GM12878 (cell line): ENCODE data around the gene DCP1B. TPM values are rescaled to one million over a fixed set of nuclear protein-coding genes. Genes with fewer than 3 reads are reported as not detected.

ENCODE experiments used
- ATAC-seq: fragments of 200-7000 bp; cut with Tn5 transposase; 3 replicates; pipeline ENCODE4 v1.9.1; 2020; ENCODE audit warnings: mild to moderate bottlenecking, moderate library complexity
- BruUV-seq: library from RNA; stranded (reverse); fragments of 400-500 nt; replicated peaks from 2 replicates; lab custom pipeline; 2021; lab: Mats Ljungman, UMichigan
- CTCF ChIA-PET: fragments of 300-600 bp; sonication (Branson Sonifier 250); formaldehyde crosslinking; extraction: SDS; loops from one replicate; lab custom pipeline; 2021; ENCODE audit warnings: inconsistent platforms; lab: Yijun Ruan, JAX
- POLR2A ChIA-PET: fragments of 350-600 bp; formaldehyde crosslinking; extraction: SDS; loops from one replicate; lab custom pipeline; 2021; ENCODE audit warnings: inconsistent platforms; lab: Charles Lee
- RAD21 ChIA-PET: fragments of 300-600 bp; sonication (Branson Sonifier 250); formaldehyde crosslinking; loops from one replicate; lab custom pipeline; 2023; ENCODE audit warnings: antibody characterized with exemption; ENCODE audit not compliant: unreplicated experiment; lab: Charles Lee
- SMC1A ChIA-PET: fragments of 300-600 bp; sonication (Branson Sonifier 250); formaldehyde crosslinking; loops from one replicate; lab custom pipeline; 2023; ENCODE audit not compliant: unreplicated experiment, uncharacterized antibody; lab: Charles Lee
- DNase-seq: peaks from one replicate; pipeline ENCODE4 v3.0.0-alpha.2; 2011; ENCODE audit warnings: low read depth, low spot score
- FAIRE-seq: peaks from 3 replicates; lab custom pipeline; 2011; peaks lifted over from hg19 to GRCh38; lab: Jason Lieb, UNC
- H2AFZ ChIP-seq: 2 replicates; pipeline ENCODE4 v1.6.0; 2011; ENCODE audit warnings: low read depth, low read length, control low read depth; ENCODE audit not compliant: control insufficient read depth
- H3K27ac ChIP-seq: 2 replicates; pipeline ENCODE4 v1.5.1; 2011; ENCODE audit warnings: control low read depth; ENCODE audit not compliant: control insufficient read depth, insufficient read depth
- H3K27me3 ChIP-seq, 2 experiments: replicated peaks in 1 of 2; 2 replicates each; pipeline versions ENCODE4 v1.6.0 to v1.6.1; 2011; ENCODE audit warnings: low read length in 1 of 2; ENCODE audit not compliant: control insufficient read depth in 2 of 2, insufficient read depth in 2 of 2
- H3K36me3 ChIP-seq, 2 experiments: 2 replicates each; pipeline ENCODE4 v1.5.1; 2011; ENCODE audit warnings: low read length in 1 of 2; ENCODE audit not compliant: control insufficient read depth in 2 of 2, insufficient read depth in 2 of 2
- H3K4me1 ChIP-seq: 2 replicates; pipeline ENCODE4 v1.6.1; 2011; ENCODE audit warnings: mild to moderate bottlenecking, low read length, moderate library complexity, mixed read lengths; ENCODE audit not compliant: control insufficient read depth, insufficient read depth
- H3K4me2 ChIP-seq: 2 replicates; pipeline ENCODE4 v1.6.0; 2011; ENCODE audit warnings: control low read depth; ENCODE audit not compliant: control insufficient read depth, insufficient read depth
- H3K4me3 ChIP-seq: fragments of 200-600 bp; sonication (generic); 2 replicates; pipeline ENCODE4 v1.5.1; 2016
- H3K79me2 ChIP-seq: 2 replicates; pipeline ENCODE4 v1.6.0; 2011; ENCODE audit warnings: low read length; ENCODE audit not compliant: control insufficient read depth, insufficient read depth
- H3K9ac ChIP-seq: 2 replicates; pipeline ENCODE4 v1.8.0; 2011; ENCODE audit warnings: low read length, control low read depth, mixed read lengths; ENCODE audit not compliant: control insufficient read depth, insufficient read depth
- H3K9me3 ChIP-seq: replicated peaks from 3 replicates; pipeline ENCODE4 v1.5.1; 2011; ENCODE audit warnings: mild to moderate bottlenecking, low read length; ENCODE audit not compliant: control insufficient read depth, insufficient read depth
- H4K20me1 ChIP-seq: 2 replicates; pipeline ENCODE4 v1.6.0; 2011; ENCODE audit not compliant: control insufficient read depth, insufficient read depth
- CTCF ChIP-seq, 3 experiments: IDR thresholded peaks in 2 of 3; conservative IDR thresholded peaks in 1 of 3; 2 replicates each; pipeline ENCODE4 v1.5.1; 2011; ENCODE audit warnings: low read depth in 3 of 3, low read length in 3 of 3, mild to moderate bottlenecking in 3 of 3, control low read depth in 2 of 3, moderate library complexity in 2 of 3, inconsistent platforms in 1 of 3, mixed read lengths in 1 of 3; ENCODE audit not compliant: control insufficient read depth in 2 of 3, insufficient read depth in 1 of 3; ENCODE audit errors: extremely low read depth in 1 of 3
- FOXK2 ChIP-seq: fragments of 450-650 bp; IDR thresholded peaks from 2 replicates; pipeline ENCODE4 v1.6.1; 2017; ENCODE audit warnings: mild to moderate bottlenecking, moderate library complexity
- HCFC1 ChIP-seq: fragments of 150-350 bp; IDR thresholded peaks from 2 replicates; pipeline ENCODE4 v1.6.1; 2014; ENCODE audit warnings: low read length
- IKZF2 ChIP-seq, 2 experiments: fragments of 450-650 bp; IDR thresholded peaks; 2 replicates each; pipeline ENCODE4 v1.6.1; 2017; ENCODE audit warnings: mild to moderate bottlenecking in 2 of 2, moderate library complexity in 2 of 2
- LARP7 ChIP-seq: fragments of 450-650 bp; IDR thresholded peaks from 2 replicates; pipeline ENCODE4 v1.6.1; 2017; ENCODE audit warnings: mild to moderate bottlenecking
- MYC ChIP-seq: IDR thresholded peaks from 2 replicates; pipeline ENCODE4 v1.6.1; 2011; ENCODE audit warnings: mild to moderate bottlenecking, low read length, moderate library complexity, inconsistent platforms; ENCODE audit not compliant: insufficient read depth, insufficient replicate concordance, insufficient read length, severe bottlenecking
- PML ChIP-seq: IDR thresholded peaks from 2 replicates; pipeline ENCODE4 v1.6.1; 2012; ENCODE audit warnings: low read length, inconsistent platforms
- RBBP5 ChIP-seq: fragments of 200-600 bp; sonication (generic); conservative IDR thresholded peaks from 2 replicates; pipeline ENCODE4 v1.6.1; 2016
- SMAD5 ChIP-seq: IDR thresholded peaks from 2 replicates; pipeline ENCODE4 v1.6.1; 2016; ENCODE audit warnings: antibody characterized with exemption, low read depth
- YBX1 ChIP-seq: fragments of 450-650 bp; IDR thresholded peaks from 2 replicates; pipeline ENCODE4 v1.6.1; 2016; ENCODE audit warnings: antibody characterized with exemption
- WGBS: methylation state at CpG from one replicate; pipeline ENCODE4 v1.1.6; 2016; ENCODE audit warnings: low lambda C conversion rate; ENCODE audit not compliant: insufficient replicate concordance, insufficient coverage; ENCODE audit errors: missing lambda C conversion rate; 5-methylcytosine and 5-hydroxymethylcytosine counted together
- in situ Hi-C: fragments of 300-500 bp; cut with MboI; formaldehyde crosslinking; loops from 9 replicates; pipeline ENCODE4 v1.14.3; 2018; ENCODE audit warnings: mixed read lengths
- intact Hi-C: fragments of 100-400 bp; cut with micrococcal nuclease; formaldehyde crosslinking; loops from one replicate; pipeline ENCODE4 v1.14.2; 2022; ENCODE audit not compliant: unreplicated experiment
- polyA plus RNA-seq, 11 experiments: library from polyadenylated mRNA; depleted of rRNA in 4 of 11; unstranded in 6 of 11; stranded (reverse) in 5 of 11; fragments of >200 nt; fragmentation: Nextera tagmentation in 4 of 11; fragmentation: Illumina TruSeq in 1 of 11; extraction: Ambion mirVana in 4 of 11; extraction: Trizol in 1 of 11; gene quantifications; 1 replicate in 1 of 11; 2 replicates in 10 of 11; pipeline versions ENCODE4 v1.2.1 to v1.2.3, GENCODE V29; 2011 to 2016; ENCODE audit warnings: inconsistent platforms in 2 of 11, missing spikeins in 2 of 11, low read depth in 1 of 11
- total RNA-seq, 4 experiments: library from RNA; depleted of rRNA in 3 of 4; stranded (reverse); fragments of >200 nt in 3 of 4; fragmentation: Illumina TruSeq in 1 of 4; extraction: Trizol in 1 of 4; gene quantifications; 2 replicates each; pipeline versions ENCODE4 v1.2.1 to v1.2.3, GENCODE V29; 2013 to 2021

The DCP1B gene
- total and polyA plus RNA-seq, 10 of the 15 experiments (the other 5 are each of a cell fraction or from before 2014, with no cell fraction given) = 1.3 to 23.4 (median 15.3) TPM

- Histone ChIP-seq H3K36me3 (peaks cover 0 to 6% of the 10 kb centered on the region in 2 experiments; a peak in 2 of 4 replicates), H3K79me2 (no peaks in the 10 kb centered on the region), H3K9me3 (no peaks in the 10 kb centered on the region), H3K27me3 (no peaks in the 10 kb centered on the region), H3K4me2 (no peak overlapping the region), H2AFZ (no peak overlapping the region), H3K4me3 (no peak overlapping the region), H4K20me1 (no peaks in the 10 kb centered on the region), H3K4me1 (no peaks in the 10 kb centered on the region), H3K9ac (no peak overlapping the region), H3K27ac (no peak overlapping the region)
- RAD21 ChIA-PET = interaction anchor here (0.7 to 1.2 kb wide), 2 partner anchors 22 to 62 kb away, joined by 3 read pairs; no protein-coding TSS in a partner anchor
- in situ Hi-C loops = no loop called here
- DNase-seq (no peak), ATAC-seq (no peak), FAIRE-seq (no peak)
- WGBS = 95% methylated on average over 5 of the region's 5 CpGs
- TF ChIP-seq RBBP5 = no peak
- TF ChIP-seq MYC = no peak
- BruUV-seq = no TSS peak
- POLR2A ChIA-PET = no interaction called here
- intact Hi-C loops = no loop called here
- SMC1A ChIA-PET = no interaction called here
- CTCF ChIA-PET = interaction anchor here (1.4 kb wide), 2 partner anchors 8 to 171 kb away, joined by 3 read pairs; no protein-coding TSS in a partner anchor
Measured at GRCh38 chr12:1962051-1963020, 41.9 kb downstream of the DCP1B start.

GRCh38 chr12:1956716-1957115 lies 47.5 kb downstream of the DCP1B start:
- Histone ChIP-seq H3K79me2 (no peaks in the 10 kb centered on the region), H3K4me3 (no peak overlapping the region), H3K9me3 (no peaks in the 10 kb centered on the region), H2AFZ (no peak overlapping the region), H3K36me3 (peaks cover 4 to 10% of the 10 kb centered on the region in 2 experiments), H3K4me1 (no peaks in the 10 kb centered on the region), H3K27me3 (no peaks in the 10 kb centered on the region), H4K20me1 (no peaks in the 10 kb centered on the region), H3K4me2 (no peak overlapping the region), H3K9ac (no peak overlapping the region), H3K27ac (no peak overlapping the region)
- BruUV-seq = no TSS peak
- ChIA-PET POLR2A (no interaction called here), CTCF (interaction anchor here (1.3 to 1.6 kb wide), 2 partner anchors 17 to 18 kb away, joined by 4 to 7 read pairs; no protein-coding TSS in a partner anchor), SMC1A (interaction anchor here (0.8 to 1.7 kb wide), 3 partner anchors 9 to 24 kb away, joined by 3 to 5 read pairs (median 5); no protein-coding TSS in a partner anchor), RAD21 (interaction anchor here (1.7 kb wide), 1 partner anchor 17 kb away, joined by 5 read pairs; no protein-coding TSS in a partner anchor)
- 94% methylated on average over 3 of the region's 3 CpGs for WGBS
- DNase-seq (no peak), FAIRE-seq (no peak), ATAC-seq (no peak)
- in situ Hi-C loops = no loop called here
- no peak for TF ChIP-seq FOXK2
- no peak for TF ChIP-seq CTCF (IDR thresholded peaks at IDR 0.05 in 2 of 3, conservative IDR thresholded peaks at IDR 0.05 in 1 of 3; ENCODE audit: control insufficient read depth in 2 of 3, extremely low read depth in 1 of 3, insufficient read depth in 1 of 3, low read depth in 3 of 3, low read length in 3 of 3)
- no peak for TF ChIP-seq IKZF2 (IDR thresholded peaks at IDR 0.05)
- TF ChIP-seq SMAD5 = no peak
- no peak for TF ChIP-seq YBX1
- no peak for TF ChIP-seq HCFC1
- no peak for TF ChIP-seq LARP7
- TF ChIP-seq PML = no peak
- intact Hi-C loops = no loop called here
